ENCODE data around the gene PLEKHH3. TPM values are rescaled to one million over a fixed set of nuclear protein-coding genes. Genes with fewer than 3 reads are reported as not detected.

PLEKHH3 gene
- total RNA-seq, 1 experiment from 2014 or later = 11.9 TPM

DNA sequence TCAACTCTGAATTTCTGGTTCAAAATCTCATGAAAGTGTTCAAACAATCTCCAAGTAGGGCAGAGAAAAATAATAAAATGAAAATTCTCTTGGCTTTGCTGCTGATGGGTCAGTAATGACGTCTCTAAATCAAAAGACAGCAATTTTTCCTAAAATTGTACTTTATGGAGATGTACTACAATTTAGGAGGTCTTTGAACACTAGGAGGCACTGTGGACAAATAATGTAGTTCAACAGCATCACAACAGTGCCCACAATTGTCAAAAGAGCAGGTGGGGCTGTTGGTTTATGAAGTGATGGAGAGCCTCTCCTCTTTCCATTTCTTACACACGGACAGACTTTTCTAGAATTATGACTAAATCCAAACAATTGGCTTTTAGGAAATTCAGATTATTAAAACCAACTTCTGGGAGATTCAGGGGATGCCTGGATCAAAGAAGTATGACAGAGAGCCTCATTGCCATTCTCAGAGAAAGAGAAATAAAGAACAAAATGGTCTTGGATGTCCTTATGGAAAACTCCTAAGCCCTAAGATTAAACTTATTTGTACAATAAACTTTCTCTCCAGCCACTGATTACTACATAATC is 44.3 kb upstream of the PLEKHH3 start:
- CTCF ChIA-PET = interaction anchor here (0.6 kb wide), 1 partner anchor 78 kb away, joined by 3 read pairs; no protein-coding TSS in a partner anchor
- Histone ChIP-seq H3K4me3 (ENCODE audit: low read depth, low read length, poor library complexity, severe bottlenecking) (no peak overlapping the region), H3K9me3 (ENCODE audit: low read depth, low read length, poor library complexity, severe bottlenecking) (no peaks in the 10 kb centered on the region), H3K36me3 (ENCODE audit: insufficient read depth, low read length, poor library complexity, severe bottlenecking) (peaks cover 25% of the 10 kb centered on the region), H3K27me3 (replicated peaks; ENCODE audit: insufficient read depth, low read depth, low read length, poor library complexity) (no peaks in the 10 kb centered on the region), H3K4me1 (ENCODE audit: insufficient read depth, low read length, poor library complexity, severe bottlenecking) (no peaks in the 10 kb centered on the region), H3K27ac (ENCODE audit: low read depth, low read length, poor library complexity, severe bottlenecking) (no peak overlapping the region)
- intact Hi-C loops (cut with micrococcal nuclease; ENCODE audit: unreplicated experiment) = loop anchor here (10.0 kb wide), 1 partner anchor 104 kb away; the partner anchor contains the start of gene BECN1
- POLR2A ChIA-PET (ENCODE audit: low non-redundant PET) = no interaction called here
- no TSS peak for BruUV-seq (replicated peaks)
- DNase-seq (ENCODE audit: low spot score) = peak; percentile 57
- TF ChIP-seq, protein P1, sequence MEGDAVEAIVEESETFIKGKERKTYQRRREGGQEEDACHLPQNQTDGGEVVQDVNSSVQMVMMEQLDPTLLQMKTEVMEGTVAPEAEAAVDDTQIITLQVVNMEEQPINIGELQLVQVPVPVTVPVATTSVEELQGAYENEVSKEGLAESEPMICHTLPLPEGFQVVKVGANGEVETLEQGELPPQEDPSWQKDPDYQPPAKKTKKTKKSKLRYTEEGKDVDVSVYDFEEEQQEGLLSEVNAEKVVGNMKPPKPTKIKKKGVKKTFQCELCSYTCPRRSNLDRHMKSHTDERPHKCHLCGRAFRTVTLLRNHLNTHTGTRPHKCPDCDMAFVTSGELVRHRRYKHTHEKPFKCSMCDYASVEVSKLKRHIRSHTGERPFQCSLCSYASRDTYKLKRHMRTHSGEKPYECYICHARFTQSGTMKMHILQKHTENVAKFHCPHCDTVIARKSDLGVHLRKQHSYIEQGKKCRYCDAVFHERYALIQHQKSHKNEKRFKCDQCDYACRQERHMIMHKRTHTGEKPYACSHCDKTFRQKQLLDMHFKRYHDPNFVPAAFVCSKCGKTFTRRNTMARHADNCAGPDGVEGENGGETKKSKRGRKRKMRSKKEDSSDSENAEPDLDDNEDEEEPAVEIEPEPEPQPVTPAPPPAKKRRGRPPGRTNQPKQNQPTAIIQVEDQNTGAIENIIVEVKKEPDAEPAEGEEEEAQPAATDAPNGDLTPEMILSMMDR (conservative IDR thresholded peaks at IDR 0.05; ENCODE audit: low read depth, low read length) = peak; percentile 61
- no peak for TF ChIP-seq EZH2 (IDR thresholded peaks at IDR 0.05; ENCODE audit: borderline replicate concordance, low read depth, low read length, poor library complexity, severe bottlenecking)

DNA sequence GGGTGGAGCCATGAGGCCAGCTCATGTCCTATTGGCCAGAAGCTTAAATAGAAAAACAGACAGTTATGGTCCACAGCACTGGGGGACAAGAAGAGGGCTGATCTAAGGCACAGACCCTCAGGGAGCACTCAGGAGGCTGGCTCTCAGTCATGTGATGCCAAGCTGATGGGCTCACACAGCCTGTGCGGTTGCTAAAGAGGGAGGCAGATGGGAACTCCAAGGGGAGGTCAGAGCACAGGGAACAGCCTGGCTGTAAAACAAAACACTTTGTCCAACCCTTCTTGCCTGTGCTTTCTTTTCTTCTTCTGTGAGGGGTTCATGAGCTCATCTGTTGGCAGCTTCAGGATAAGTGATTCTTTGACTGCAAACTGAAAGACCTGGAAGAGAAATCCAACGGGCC is 32.8 kb upstream of the PLEKHH3 start:
- Histone ChIP-seq H3K4me1 (ENCODE audit: insufficient read depth, low read length, poor library complexity, severe bottlenecking) (no peaks in the 10 kb centered on the region), H3K4me3 (ENCODE audit: low read depth, low read length, poor library complexity, severe bottlenecking) (no peak overlapping the region), H3K36me3 (ENCODE audit: insufficient read depth, low read length, poor library complexity, severe bottlenecking) (peaks cover 21% of the 10 kb centered on the region), H3K27ac (ENCODE audit: low read depth, low read length, poor library complexity, severe bottlenecking) (no peak overlapping the region), H3K27me3 (replicated peaks; ENCODE audit: insufficient read depth, low read depth, low read length, poor library complexity) (no peaks in the 10 kb centered on the region), H3K9me3 (ENCODE audit: low read depth, low read length, poor library complexity, severe bottlenecking) (no peaks in the 10 kb centered on the region)
- TF ChIP-seq EZH2 (IDR thresholded peaks at IDR 0.05; ENCODE audit: borderline replicate concordance, low read depth, low read length, poor library complexity, severe bottlenecking) = no peak
- TF ChIP-seq, protein P1 (conservative IDR thresholded peaks at IDR 0.05; ENCODE audit: low read depth, low read length) = no peak
- POLR2A ChIA-PET (ENCODE audit: low non-redundant PET) = no interaction called here
- CTCF ChIA-PET = no interaction called here
- intact Hi-C loops (cut with micrococcal nuclease; ENCODE audit: unreplicated experiment) = no loop called here
- DNase-seq (ENCODE audit: low spot score) = no peak
- BruUV-seq (replicated peaks) = no TSS peak

GRCh38 chr17:42708588-42708987 is 31.8 kb upstream of the PLEKHH3 start:
- no TSS peak for BruUV-seq (replicated peaks)
- ChIA-PET CTCF (no interaction called here), POLR2A (ENCODE audit: low non-redundant PET) (no interaction called here)
- H3K4me1 ChIP-seq (ENCODE audit: insufficient read depth, low read length, poor library complexity, severe bottlenecking) = no peaks in the 10 kb centered on the region
- no peak overlapping the region for H3K27ac ChIP-seq (ENCODE audit: low read depth, low read length, poor library complexity, severe bottlenecking)
- peaks cover 22% of the 10 kb centered on the region for H3K36me3 ChIP-seq (ENCODE audit: insufficient read depth, low read length, poor library complexity, severe bottlenecking)
- H3K4me3 ChIP-seq (ENCODE audit: low read depth, low read length, poor library complexity, severe bottlenecking) = no peak overlapping the region
- DNase-seq (ENCODE audit: low spot score) = no peak
- TF ChIP-seq, protein P1 (conservative IDR thresholded peaks at IDR 0.05; ENCODE audit: low read depth, low read length) = no peak
- no peak for TF ChIP-seq EZH2 (IDR thresholded peaks at IDR 0.05; ENCODE audit: borderline replicate concordance, low read depth, low read length, poor library complexity, severe bottlenecking)
- intact Hi-C loops (cut with micrococcal nuclease; ENCODE audit: unreplicated experiment) = no loop called here
- H3K27me3 ChIP-seq (replicated peaks; ENCODE audit: insufficient read depth, low read depth, low read length, poor library complexity) = no peaks in the 10 kb centered on the region
- H3K9me3 ChIP-seq (ENCODE audit: low read depth, low read length, poor library complexity, severe bottlenecking) = no peaks in the 10 kb centered on the region

All from A673 (cell line).